Activated naive CD8-positive, alpha-beta T cell treated with anti-CD3 and anti-CD28 coated beads for 36 hours (primary cell): Measurements from ENCODE around the gene GOLGA1. TPM values are rescaled to one million over a fixed set of nuclear protein-coding genes. Genes with fewer than 3 reads are reported as not detected.

Source experiments
- DNase-seq: peaks from one replicate; pipeline ENCODE4 v3.0.0; 2021
- H3K27ac Mint-ChIP-seq: one replicate; pipeline ENCODE4 v1.8.0; 2022; ENCODE audit warnings: mild to moderate bottlenecking, moderate library complexity, mixed read lengths
- H3K27me3 Mint-ChIP-seq: one replicate; pipeline ENCODE4 v1.8.0; 2022; ENCODE audit warnings: mild to moderate bottlenecking, mixed read lengths
- H3K36me3 Mint-ChIP-seq: one replicate; pipeline ENCODE4 v1.8.0; 2021; ENCODE audit warnings: mild to moderate bottlenecking, mixed read lengths
- H3K4me1 Mint-ChIP-seq: one replicate; pipeline ENCODE4 v1.8.0; 2021; ENCODE audit warnings: mixed read lengths
- H3K4me3 Mint-ChIP-seq: one replicate; pipeline ENCODE4 v1.8.0; 2022; ENCODE audit warnings: mild to moderate bottlenecking, moderate library complexity, mixed read lengths
- H3K9me3 Mint-ChIP-seq: one replicate; pipeline ENCODE4 v1.8.0; 2022; ENCODE audit warnings: mixed read lengths
- total RNA-seq, 2 experiments: library from RNA; stranded (reverse); gene quantifications; one replicate each; pipeline ENCODE4 v1.2.3, GENCODE V29; 2021

GOLGA1 gene
- total RNA-seq, 2 experiments from 2014 or later = 12.0 to 14.3 TPM

DNA sequence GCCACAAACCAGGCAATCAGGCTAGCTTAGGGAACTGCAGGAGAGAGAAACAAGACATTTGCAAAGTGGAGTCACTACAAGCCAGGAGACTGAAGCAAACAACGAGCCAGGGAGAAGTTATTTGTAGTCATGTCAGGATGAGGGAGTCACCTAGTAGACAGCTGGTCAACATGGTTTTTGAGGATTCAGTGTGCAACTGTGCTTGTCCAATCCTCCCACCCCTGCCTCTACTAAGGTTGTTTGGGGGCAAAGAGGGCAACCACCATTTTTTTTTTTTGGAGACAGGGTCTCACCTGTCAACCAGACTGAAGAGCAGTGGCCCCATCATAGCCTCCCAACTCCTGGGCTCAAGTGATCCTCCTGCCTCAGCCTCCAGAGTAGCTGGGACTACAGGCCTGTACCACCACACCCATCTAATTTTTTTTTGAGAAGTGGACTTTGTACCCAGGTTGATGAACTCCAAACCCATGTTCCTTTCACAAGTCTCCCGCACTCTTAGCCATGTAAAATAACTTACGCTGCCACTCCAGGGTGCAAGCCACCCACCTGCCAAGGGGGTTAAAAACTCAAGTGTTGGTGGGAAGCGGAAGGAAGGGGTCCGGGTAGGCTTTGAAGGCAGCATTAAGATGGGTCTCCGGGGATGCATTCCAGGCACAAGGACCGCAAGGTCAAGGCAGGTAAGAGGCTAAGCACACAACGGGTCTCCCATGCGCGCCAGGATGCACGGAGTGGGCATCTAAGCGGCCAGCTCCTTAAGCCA lies 80.1 kb downstream of the GOLGA1 start:
- no peaks in the 10 kb centered on the region for H3K9me3 Mint-ChIP-seq
- peaks cover 51% of the 10 kb centered on the region for H3K36me3 Mint-ChIP-seq
- DNase-seq = no peak
- H3K27ac Mint-ChIP-seq = peak overlapping the region; percentile 96
- peak overlapping the region; percentile 91 for H3K4me3 Mint-ChIP-seq
- H3K4me1 Mint-ChIP-seq = peaks cover 36% of the 10 kb centered on the region
- H3K27me3 Mint-ChIP-seq = no peaks in the 10 kb centered on the region

- DNase-seq = no peak
- Mint-ChIP-seq H3K36me3 (peaks cover 51% of the 10 kb centered on the region), H3K27ac (peak overlapping the region; percentile 96), H3K27me3 (no peaks in the 10 kb centered on the region), H3K4me3 (peak overlapping the region; percentile 91), H3K4me1 (peaks cover 36% of the 10 kb centered on the region), H3K9me3 (no peaks in the 10 kb centered on the region)
Measured at GRCh38 chr9:124859803-124860581, 80.9 kb downstream of the GOLGA1 start.

DNA sequence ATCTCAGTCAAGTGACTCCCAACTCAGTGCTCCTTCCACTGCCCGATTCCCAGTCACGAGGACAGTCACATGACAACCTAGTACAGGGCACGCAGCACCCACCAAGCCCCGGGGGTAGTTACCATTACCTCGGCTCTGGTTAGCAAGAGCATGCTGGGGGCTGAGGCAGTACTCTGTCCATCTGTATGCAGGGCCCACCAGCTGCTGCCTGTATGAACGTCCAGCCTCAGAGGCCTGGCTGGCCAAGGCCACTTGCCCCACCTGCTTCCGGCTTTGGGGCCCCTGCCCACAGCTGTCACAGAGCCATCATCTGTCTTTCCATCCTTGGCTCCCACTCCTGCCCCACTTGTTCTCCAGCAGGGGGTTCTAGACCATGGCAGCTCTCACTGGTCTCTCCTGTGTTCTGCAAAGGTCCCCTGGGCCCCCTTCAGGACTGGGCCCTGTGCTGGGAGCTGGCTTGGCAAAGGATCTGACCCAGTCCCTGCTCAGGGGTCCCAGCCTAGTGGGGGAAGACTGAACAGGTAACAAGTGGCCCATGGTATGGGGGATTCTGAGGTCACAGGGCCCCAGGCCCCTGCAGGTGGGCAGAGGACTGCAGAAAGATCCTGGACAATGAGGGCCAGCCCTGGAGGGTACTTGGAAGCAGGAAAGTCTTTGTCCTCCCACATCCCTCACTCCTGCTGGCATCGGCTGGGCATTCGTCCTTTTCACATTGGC lies 82.4 kb downstream of the GOLGA1 start:
- Mint-ChIP-seq H3K27ac (peak overlapping the region; percentile 45), H3K4me3 (peak overlapping the region; percentile 91), H3K9me3 (no peaks in the 10 kb centered on the region), H3K36me3 (peaks cover 51% of the 10 kb centered on the region), H3K27me3 (no peaks in the 10 kb centered on the region), H3K4me1 (peaks cover 33% of the 10 kb centered on the region)
- DNase-seq = no peak

DNA sequence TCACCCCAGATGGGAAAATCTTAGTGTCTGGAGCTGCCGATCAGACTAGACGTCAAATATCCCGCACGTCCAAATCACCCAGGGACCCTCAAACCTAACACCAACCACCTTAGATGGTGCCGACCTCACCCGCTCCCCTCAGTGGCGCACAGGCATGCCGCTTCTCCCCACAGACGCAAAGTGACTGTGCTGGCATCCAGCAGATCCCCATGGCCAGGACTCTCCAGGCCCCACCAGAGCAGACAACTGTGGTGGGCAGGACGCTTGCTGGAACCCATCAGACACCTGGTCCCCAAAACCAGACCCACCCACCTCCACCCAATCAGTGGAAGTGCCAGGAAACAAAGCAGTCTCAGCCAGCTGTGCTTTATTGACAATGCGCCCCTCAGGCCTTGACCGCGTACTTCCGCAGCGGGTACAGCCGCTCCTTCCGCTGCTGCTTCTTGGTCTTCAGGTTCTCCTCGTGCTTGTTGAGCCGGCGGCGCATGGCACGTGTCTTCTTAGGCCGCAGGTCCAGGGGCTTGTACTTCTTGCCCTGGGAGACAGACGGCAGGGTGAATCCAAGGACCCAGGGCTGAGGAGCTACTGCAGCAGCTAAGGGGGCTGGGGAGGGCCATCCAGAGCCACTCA lies 83.2 kb downstream of the GOLGA1 start:
- peaks cover 34% of the 10 kb centered on the region for H3K4me1 Mint-ChIP-seq
- DNase-seq = no peak
- H3K9me3 Mint-ChIP-seq = no peaks in the 10 kb centered on the region
- H3K4me3 Mint-ChIP-seq = peak overlapping the region; percentile 53
- H3K27me3 Mint-ChIP-seq = no peaks in the 10 kb centered on the region
- peak overlapping the region; percentile 63 for H3K27ac Mint-ChIP-seq
- H3K36me3 Mint-ChIP-seq = peaks cover 51% of the 10 kb centered on the region

- DNase-seq = no peak
- no peak overlapping the region for H3K4me3 Mint-ChIP-seq
Measured at GRCh38 chr9:124855944-124856765, 84.7 kb downstream of the GOLGA1 start.

GRCh38 chr9:124855566-124855943 lies 85.3 kb downstream of the GOLGA1 start:
- no peak overlapping the region for H3K4me3 Mint-ChIP-seq
- peaks cover 39% of the 10 kb centered on the region for H3K36me3 Mint-ChIP-seq
- peaks cover 7% of the 10 kb centered on the region for H3K27me3 Mint-ChIP-seq
- H3K4me1 Mint-ChIP-seq = peaks cover 36% of the 10 kb centered on the region
- no peaks in the 10 kb centered on the region for H3K9me3 Mint-ChIP-seq
- no peak overlapping the region for H3K27ac Mint-ChIP-seq
- no peak for DNase-seq

More at GRCh38 chr9:124855944-124856765, 84.7 kb downstream of the GOLGA1 start:
- Mint-ChIP-seq H3K27me3 (peaks cover 4% of the 10 kb centered on the region), H3K27ac (no peak overlapping the region), H3K36me3 (peaks cover 45% of the 10 kb centered on the region), H3K9me3 (no peaks in the 10 kb centered on the region), H3K4me1 (peaks cover 37% of the 10 kb centered on the region)

DNA sequence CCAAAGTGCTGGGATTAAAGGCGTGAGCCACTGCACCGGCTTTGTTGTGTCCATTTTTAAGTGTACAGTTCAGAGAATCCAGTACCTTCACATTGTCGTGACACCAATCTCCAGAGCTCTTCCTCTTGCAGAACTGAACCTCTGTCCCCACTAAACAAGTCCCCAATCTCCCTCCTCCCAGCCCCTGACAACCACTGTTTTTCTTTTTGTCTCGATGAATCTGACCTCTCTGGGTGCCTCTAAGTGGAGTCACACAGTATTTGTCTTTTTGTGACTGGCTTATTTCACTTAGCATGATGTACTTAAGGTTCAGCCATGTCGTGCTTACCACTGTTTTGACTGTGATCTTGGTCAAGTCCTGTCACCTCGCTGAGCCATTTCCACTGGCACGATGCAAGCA lies 86.1 kb downstream of the GOLGA1 start:
- Mint-ChIP-seq H3K9me3 (no peaks in the 10 kb centered on the region), H3K27ac (no peak overlapping the region), H3K4me3 (no peak overlapping the region), H3K4me1 (peaks cover 29% of the 10 kb centered on the region), H3K36me3 (peaks cover 32% of the 10 kb centered on the region), H3K27me3 (peaks cover 7% of the 10 kb centered on the region)
- no peak for DNase-seq

DNA sequence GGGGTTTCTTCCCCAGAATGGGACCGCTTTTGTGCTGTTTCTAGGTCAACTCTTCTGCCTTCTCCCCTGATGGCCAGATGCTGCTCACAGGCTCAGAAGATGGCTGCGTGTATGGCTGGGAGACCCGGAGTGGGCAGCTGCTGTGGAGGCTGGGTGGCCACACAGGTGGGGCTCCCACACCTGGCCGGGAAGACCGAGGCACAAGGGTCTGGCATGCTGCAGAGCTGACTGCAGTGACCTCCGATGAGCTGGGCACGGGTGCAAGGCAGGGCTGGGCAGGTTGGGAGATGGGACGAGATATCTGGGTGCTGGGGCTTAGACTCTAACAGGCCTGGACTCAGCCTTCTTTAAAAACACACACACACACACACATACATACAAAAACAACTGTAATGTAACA lies 86.7 kb downstream of the GOLGA1 start:
- DNase-seq = no peak
- Mint-ChIP-seq H3K27ac (no peak overlapping the region), H3K4me1 (peaks cover 22% of the 10 kb centered on the region), H3K4me3 (no peak overlapping the region), H3K36me3 (peaks cover 25% of the 10 kb centered on the region), H3K27me3 (peaks cover 7% of the 10 kb centered on the region), H3K9me3 (no peaks in the 10 kb centered on the region)

GRCh38 chr9:124853605-124854143 lies 87.2 kb downstream of the GOLGA1 start:
- Mint-ChIP-seq H3K4me1 (peaks cover 19% of the 10 kb centered on the region), H3K4me3 (no peak overlapping the region), H3K36me3 (peaks cover 20% of the 10 kb centered on the region), H3K9me3 (no peaks in the 10 kb centered on the region), H3K27me3 (peaks cover 10% of the 10 kb centered on the region), H3K27ac (no peak overlapping the region)
- DNase-seq = no peak

- Mint-ChIP-seq H3K4me3 (peak within 1 kb of the TSS; percentile 71), H3K27ac (no peak within 1 kb of the TSS), H3K4me1 (peaks cover 16% of the 10 kb centered on the region), H3K9me3 (no peaks in the 10 kb centered on the region), H3K27me3 (peaks cover 16% of the 10 kb centered on the region), H3K36me3 (peaks cover 13% of the 10 kb centered on the region)
- peak; percentile 86 for DNase-seq
Measured at GRCh38 chr9:124852829-124853531, 87.9 kb downstream of the GOLGA1 start, which contains the start of gene WDR38. Gene WDR38, plus strand, starts transcription at chr9:124853460. Its CDS starts 72 bp downstream, at chr9:124853532.

DNA sequence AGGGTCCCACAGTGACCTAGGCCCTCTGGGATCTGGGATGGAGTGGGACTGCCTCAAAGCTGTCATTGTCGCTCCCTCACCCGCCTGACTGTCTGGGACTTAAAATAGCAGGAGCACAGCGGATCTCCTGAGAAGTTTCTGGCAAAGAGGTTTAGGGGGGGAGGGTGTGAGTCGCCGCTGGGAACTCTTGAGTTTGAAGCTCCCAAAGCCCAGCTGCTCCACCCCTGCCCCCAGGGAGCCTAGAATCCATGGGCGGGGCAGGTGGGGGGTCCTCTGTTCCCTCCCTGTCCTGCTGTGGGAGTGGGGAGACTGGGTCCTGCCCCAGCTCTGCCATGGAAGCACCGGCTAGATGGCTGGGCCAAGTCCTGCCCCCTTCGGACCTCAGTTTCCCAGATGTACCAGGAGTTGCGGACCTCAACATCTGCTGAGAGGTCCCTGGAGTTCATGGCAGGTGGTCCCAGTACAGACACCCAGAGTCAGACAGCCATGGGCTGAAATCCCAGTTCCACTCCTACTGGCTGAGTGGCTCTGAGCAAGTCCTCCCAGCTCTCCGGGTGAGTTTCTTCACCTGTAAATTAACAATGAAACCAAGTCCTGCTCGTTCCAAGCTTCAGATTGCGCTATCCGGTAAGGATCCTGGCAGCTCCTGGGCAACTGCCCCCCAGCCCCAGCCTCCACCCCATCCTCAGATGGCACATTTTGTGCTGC lies 88.6 kb downstream of the GOLGA1 start:
- Mint-ChIP-seq H3K36me3 (peaks cover 6% of the 10 kb centered on the region), H3K4me3 (no peak overlapping the region), H3K27ac (no peak overlapping the region), H3K9me3 (no peaks in the 10 kb centered on the region), H3K4me1 (peaks cover 10% of the 10 kb centered on the region), H3K27me3 (peaks cover 20% of the 10 kb centered on the region)
- no peak for DNase-seq

DNA sequence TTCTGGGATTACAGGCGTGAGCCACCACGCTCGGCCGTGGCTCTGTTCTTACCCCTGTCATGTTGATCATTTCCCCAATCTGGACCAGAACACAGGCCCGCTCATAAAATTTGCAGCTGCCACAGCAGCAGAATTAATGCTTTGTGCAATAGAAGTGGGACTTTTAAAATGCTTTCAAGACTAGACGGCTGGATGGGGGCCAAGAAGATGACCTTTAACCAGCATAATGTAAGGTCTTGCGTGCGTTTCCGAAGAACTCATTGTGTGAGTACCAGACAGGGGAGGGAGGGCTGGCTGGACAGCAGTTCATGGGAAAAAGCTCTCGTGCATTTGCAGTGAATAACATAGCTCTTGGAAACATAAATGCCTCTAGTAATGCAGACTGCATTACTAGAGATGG lies 91.1 kb downstream of the GOLGA1 start:
- DNase-seq = no peak
- Mint-ChIP-seq H3K4me3 (no peak overlapping the region), H3K9me3 (no peaks in the 10 kb centered on the region), H3K36me3 (no peaks in the 10 kb centered on the region), H3K27me3 (peaks cover 24% of the 10 kb centered on the region), H3K4me1 (peaks cover 6% of the 10 kb centered on the region), H3K27ac (no peak overlapping the region)

DNA sequence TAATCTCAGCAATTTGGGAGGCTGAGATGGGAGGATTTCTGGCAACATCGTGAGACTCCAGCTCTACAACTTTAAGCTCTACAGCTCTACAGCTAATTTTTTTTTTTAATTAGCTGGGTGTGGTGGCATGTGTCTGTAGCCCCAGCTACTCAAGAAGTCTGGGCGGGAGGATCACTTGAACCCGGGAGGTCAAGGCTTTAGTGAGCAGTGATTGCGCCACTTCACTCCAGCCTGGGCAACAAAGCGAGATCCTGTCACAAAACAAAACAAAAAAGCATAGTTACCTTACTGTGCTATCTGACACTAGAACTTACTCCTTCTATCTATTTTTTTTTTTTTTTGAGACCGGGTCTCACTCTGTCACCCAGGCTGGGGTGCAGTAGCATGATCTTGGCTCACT lies 93.9 kb downstream of the GOLGA1 start:
- no peak overlapping the region for H3K4me3 Mint-ChIP-seq
- H3K27ac Mint-ChIP-seq = no peak overlapping the region
- no peaks in the 10 kb centered on the region for H3K36me3 Mint-ChIP-seq
- H3K4me1 Mint-ChIP-seq = no peaks in the 10 kb centered on the region
- no peaks in the 10 kb centered on the region for H3K9me3 Mint-ChIP-seq
- DNase-seq = no peak
- H3K27me3 Mint-ChIP-seq = peaks cover 24% of the 10 kb centered on the region
